ENCODE measurements around the gene PARG. TPM values are rescaled to one million over a fixed set of nuclear protein-coding genes. Genes with fewer than 3 reads are reported as not detected.
"Not testable (repeated sequence)": the region's sequence is repeated elsewhere in the genome, so short reads cannot be mapped to it uniquely, and the experiment has no call there.

PARG gene
- total and polyA plus RNA-seq, 2 donors (not counting 3 experiments of a cell fraction or from before 2014, with no cell fraction given): 6.1 to 27.6 TPM

- H3K9ac ChIP-seq (replicated peaks; ENCODE audit: extremely low read depth, insufficient read depth, low read length): no peak overlapping the region
- peak; percentile 16 for DNase-seq (ENCODE audit: low read depth, low spot score)
- TF ChIP-seq EZH2 (IDR thresholded peaks at IDR 0.05; ENCODE audit: borderline replicate concordance, low read depth, low read length, severe bottlenecking) (no peak), FOS (IDR thresholded peaks at IDR 0.05; ENCODE audit: borderline replicate concordance, insufficient read depth, low read length) (peak; percentile 13)
- dilution Hi-C loops (cut with MboI; ENCODE audit: extremely low pct_ligation_motif_present, low sequenced_read_pairs): no loop called here
- no peaks in the 10 kb centered on the region for H3K9me3 ChIP-seq (replicated peaks; ENCODE audit: control insufficient read depth, insufficient read depth, low read length)
- H2AFZ ChIP-seq (ENCODE audit: low read depth, low read length): no peak overlapping the region
- H3K9me1 ChIP-seq (replicated peaks; ENCODE audit: control insufficient read depth, extremely low read depth, insufficient read depth, low read length): no peaks in the 10 kb centered on the region
- no peaks in the 10 kb centered on the region for H4K20me1 ChIP-seq (replicated peaks; ENCODE audit: control insufficient read depth, extremely low read depth, insufficient read depth, low read length)
- no TSS peak for BruUV-seq (replicated peaks)
- H3K4me3 ChIP-seq (replicated peaks in 1 of 3; ENCODE audit: insufficient read depth in 1 of 3, low read depth in 1 of 3, low read length in 3 of 3): no peak overlapping the region
- FAIRE-seq: no peak
- H3K27ac ChIP-seq (ENCODE audit: insufficient read depth, low read depth, low read length): no peak overlapping the region
- ChIA-PET POLR2A (no interaction called here), CTCF (no interaction called here)
- peaks cover 20% of the 10 kb centered on the region for H3K4me1 ChIP-seq (ENCODE audit: control insufficient read depth, extremely low read depth, insufficient read depth, low read length)
- H3K79me2 ChIP-seq (ENCODE audit: control insufficient read depth, insufficient read depth, low read length): no peaks in the 10 kb centered on the region
- H3K36me3 ChIP-seq (ENCODE audit: control insufficient read depth in 2 of 2, extremely low read depth in 1 of 2, insufficient read depth in 2 of 2, low read length in 2 of 2): peaks cover 0 to under 1% of the 10 kb centered on the region in 2 experiments
- H3K4me2 ChIP-seq (ENCODE audit: insufficient read depth, low read length): no peak overlapping the region
- intact Hi-C loops (cut with micrococcal nuclease): no loop called here
- no peaks in the 10 kb centered on the region for H3K27me3 ChIP-seq (ENCODE audit: control insufficient read depth in 2 of 2, insufficient read depth in 2 of 2, low read length in 2 of 2)
Observed at GRCh38 chr10:49844775-49845595, 96.8 kb downstream of the PARG start.

- dilution Hi-C loops (cut with MboI; ENCODE audit: extremely low pct_ligation_motif_present, low sequenced_read_pairs); H3K9me1 ChIP-seq (replicated peaks; ENCODE audit: control insufficient read depth, extremely low read depth, insufficient read depth, low read length); H3K27ac ChIP-seq (ENCODE audit: insufficient read depth, low read depth, low read length); H3K36me3 ChIP-seq (ENCODE audit: control insufficient read depth in 2 of 2, extremely low read depth in 1 of 2, insufficient read depth in 2 of 2, low read length in 2 of 2); H3K27me3 ChIP-seq (ENCODE audit: control insufficient read depth in 2 of 2, insufficient read depth in 2 of 2, low read length in 2 of 2); H4K20me1 ChIP-seq (replicated peaks; ENCODE audit: control insufficient read depth, extremely low read depth, insufficient read depth, low read length); intact Hi-C loops (cut with micrococcal nuclease); POLR2A ChIA-PET; H3K9ac ChIP-seq (replicated peaks; ENCODE audit: extremely low read depth, insufficient read depth, low read length); H3K9me3 ChIP-seq (replicated peaks; ENCODE audit: control insufficient read depth, insufficient read depth, low read length); H3K79me2 ChIP-seq (ENCODE audit: control insufficient read depth, insufficient read depth, low read length); BruUV-seq (replicated peaks); H3K4me3 ChIP-seq (replicated peaks in 1 of 3; ENCODE audit: insufficient read depth in 1 of 3, low read depth in 1 of 3, low read length in 3 of 3); DNase-seq (ENCODE audit: low read depth, low spot score); FAIRE-seq; H2AFZ ChIP-seq (ENCODE audit: low read depth, low read length): not testable (repeated sequence)
- H3K4me2 ChIP-seq (ENCODE audit: insufficient read depth, low read length): peak overlapping the region; percentile 88
- CTCF ChIA-PET: interaction anchor here (0.9 kb wide), 1 partner anchor 18 kb away, joined by 4 read pairs; no protein-coding TSS in a partner anchor
- H3K4me1 ChIP-seq (ENCODE audit: control insufficient read depth, extremely low read depth, insufficient read depth, low read length): peaks cover 34% of the 10 kb centered on the region
Observed at GRCh38 chr10:49842333-49842628, 99.5 kb downstream of the PARG start.

Measured in endothelial cell of umbilical vein (primary cell).